Glutamatergic neuron (in vitro differentiated cells): Measurements from ENCODE around the gene NFXL1. TPM values are rescaled to one million over a fixed set of nuclear protein-coding genes. Genes with fewer than 3 reads are reported as not detected.
"Not testable (repeated sequence)": the region's sequence is repeated elsewhere in the genome, so short reads cannot be mapped to it uniquely, and the experiment has no call there.

Experiments
- DNase-seq: peaks from one replicate; pipeline ENCODE4 v3.0.0; 2022
- H3K27ac Mint-ChIP-seq: one replicate; pipeline ENCODE4 v1.8.0; 2020; ENCODE audit warnings: mild to moderate bottlenecking, mixed read lengths, inconsistent platforms; ENCODE audit not compliant: unreplicated experiment
- H3K27me3 Mint-ChIP-seq: one replicate; pipeline ENCODE4 v1.8.0; 2020; ENCODE audit warnings: mild to moderate bottlenecking, moderate library complexity, mixed read lengths, inconsistent platforms; ENCODE audit not compliant: unreplicated experiment
- H3K36me3 Mint-ChIP-seq: one replicate; pipeline ENCODE4 v1.8.0; 2020; ENCODE audit warnings: mild to moderate bottlenecking, mixed read lengths, inconsistent platforms; ENCODE audit not compliant: unreplicated experiment
- H3K4me1 Mint-ChIP-seq: one replicate; pipeline ENCODE4 v1.8.0; 2020; ENCODE audit warnings: mild to moderate bottlenecking, low read depth, mixed read lengths, inconsistent platforms; ENCODE audit not compliant: unreplicated experiment
- H3K4me3 Mint-ChIP-seq: one replicate; pipeline ENCODE4 v1.8.0; 2020; ENCODE audit warnings: mild to moderate bottlenecking, mixed read lengths, inconsistent platforms; ENCODE audit not compliant: unreplicated experiment
- H3K9me3 Mint-ChIP-seq: one replicate; pipeline ENCODE4 v1.8.0; 2020; ENCODE audit warnings: mild to moderate bottlenecking, moderate library complexity, mixed read lengths, inconsistent platforms; ENCODE audit not compliant: unreplicated experiment
- total RNA-seq: library from RNA; stranded (reverse); fragmentation: NEBNext Ultra II Directional; extraction: Animal tissue kit (Norgen Biotek cat#: 25700); gene quantifications from one replicate; pipeline ENCODE4 v1.2.1, GENCODE V29; 2021; ENCODE audit not compliant: unreplicated experiment
- TF ChIP-seq, protein P1 (sequence below): fragments of 200-600 bp; sonication (generic); IDR thresholded peaks from one replicate; pipeline ENCODE4 v1.5.0; 2021; ENCODE audit not compliant: partially characterized antibody, unreplicated experiment

The NFXL1 gene
- total RNA-seq, 1 donor from 2014 or later = 20.2 TPM

DNA sequence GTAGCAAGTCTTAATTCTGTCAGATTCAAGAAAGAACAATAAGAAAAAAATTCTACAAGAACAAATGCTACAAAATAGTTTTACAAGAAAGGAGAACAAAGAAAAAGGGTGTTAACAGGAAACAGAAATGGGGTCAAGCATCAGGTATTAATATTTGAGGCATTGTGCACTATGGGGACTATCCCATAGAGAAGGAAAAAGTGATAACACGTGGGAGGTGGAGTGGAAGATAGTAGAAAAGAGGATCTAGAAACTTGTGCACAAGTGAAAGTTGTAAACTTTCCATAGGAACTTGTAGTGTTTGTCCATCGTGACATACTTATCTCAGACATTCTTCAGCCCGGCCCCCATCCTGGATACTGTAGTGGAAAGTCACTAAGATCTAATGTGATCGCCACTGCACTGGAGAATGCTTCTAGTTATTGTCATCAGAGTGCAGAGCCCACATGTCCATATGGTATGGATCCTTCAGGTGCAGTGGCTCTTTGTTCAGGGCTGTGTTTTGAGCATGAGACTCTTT is 15.4 kb upstream of the NFXL1 start:
- no peak overlapping the region for H3K27ac Mint-ChIP-seq
- H3K9me3 Mint-ChIP-seq = no peaks in the 10 kb centered on the region
- no peaks in the 10 kb centered on the region for H3K36me3 Mint-ChIP-seq
- TF ChIP-seq, protein P1, sequence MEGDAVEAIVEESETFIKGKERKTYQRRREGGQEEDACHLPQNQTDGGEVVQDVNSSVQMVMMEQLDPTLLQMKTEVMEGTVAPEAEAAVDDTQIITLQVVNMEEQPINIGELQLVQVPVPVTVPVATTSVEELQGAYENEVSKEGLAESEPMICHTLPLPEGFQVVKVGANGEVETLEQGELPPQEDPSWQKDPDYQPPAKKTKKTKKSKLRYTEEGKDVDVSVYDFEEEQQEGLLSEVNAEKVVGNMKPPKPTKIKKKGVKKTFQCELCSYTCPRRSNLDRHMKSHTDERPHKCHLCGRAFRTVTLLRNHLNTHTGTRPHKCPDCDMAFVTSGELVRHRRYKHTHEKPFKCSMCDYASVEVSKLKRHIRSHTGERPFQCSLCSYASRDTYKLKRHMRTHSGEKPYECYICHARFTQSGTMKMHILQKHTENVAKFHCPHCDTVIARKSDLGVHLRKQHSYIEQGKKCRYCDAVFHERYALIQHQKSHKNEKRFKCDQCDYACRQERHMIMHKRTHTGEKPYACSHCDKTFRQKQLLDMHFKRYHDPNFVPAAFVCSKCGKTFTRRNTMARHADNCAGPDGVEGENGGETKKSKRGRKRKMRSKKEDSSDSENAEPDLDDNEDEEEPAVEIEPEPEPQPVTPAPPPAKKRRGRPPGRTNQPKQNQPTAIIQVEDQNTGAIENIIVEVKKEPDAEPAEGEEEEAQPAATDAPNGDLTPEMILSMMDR = no peak
- no peak for DNase-seq
- no peak overlapping the region for H3K4me3 Mint-ChIP-seq
- no peaks in the 10 kb centered on the region for H3K27me3 Mint-ChIP-seq
- peaks cover 2% of the 10 kb centered on the region for H3K4me1 Mint-ChIP-seq

DNA sequence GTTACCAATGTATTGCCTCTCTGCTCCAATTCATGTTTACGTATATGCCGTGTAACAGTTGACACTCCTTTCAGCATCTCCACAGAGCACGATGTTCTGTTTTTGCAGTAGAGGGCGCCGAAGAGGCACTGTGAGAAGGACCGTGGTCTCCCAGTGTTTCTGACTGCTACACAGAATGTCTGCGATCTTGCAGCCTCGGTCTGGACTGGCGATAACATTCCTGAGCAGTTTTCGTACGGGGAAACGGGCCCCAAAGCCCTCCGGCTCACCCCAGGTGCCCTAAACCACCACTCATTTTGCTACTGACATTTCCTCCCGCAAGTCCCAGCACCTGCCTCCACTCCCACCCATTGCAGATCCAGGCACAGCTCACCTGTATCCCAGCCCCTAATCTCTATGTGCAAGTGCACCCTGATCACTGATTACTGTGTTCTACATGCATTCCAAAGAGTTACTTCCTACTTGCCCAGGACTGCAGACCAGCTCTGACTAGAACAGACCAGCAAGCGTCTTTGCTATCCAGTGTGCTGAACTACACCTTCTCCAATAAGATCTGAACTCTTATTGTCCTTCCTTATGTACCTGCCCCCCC is 12.4 kb upstream of the NFXL1 start:
- peaks cover 2% of the 10 kb centered on the region for H3K4me1 Mint-ChIP-seq
- H3K27ac Mint-ChIP-seq = no peak overlapping the region
- TF ChIP-seq, protein P1 = peak; percentile 48
- no peaks in the 10 kb centered on the region for H3K9me3 Mint-ChIP-seq
- peak overlapping the region; percentile 35 for H3K4me3 Mint-ChIP-seq
- DNase-seq = peak; percentile 64
- H3K27me3 Mint-ChIP-seq = no peaks in the 10 kb centered on the region
- no peaks in the 10 kb centered on the region for H3K36me3 Mint-ChIP-seq

DNA sequence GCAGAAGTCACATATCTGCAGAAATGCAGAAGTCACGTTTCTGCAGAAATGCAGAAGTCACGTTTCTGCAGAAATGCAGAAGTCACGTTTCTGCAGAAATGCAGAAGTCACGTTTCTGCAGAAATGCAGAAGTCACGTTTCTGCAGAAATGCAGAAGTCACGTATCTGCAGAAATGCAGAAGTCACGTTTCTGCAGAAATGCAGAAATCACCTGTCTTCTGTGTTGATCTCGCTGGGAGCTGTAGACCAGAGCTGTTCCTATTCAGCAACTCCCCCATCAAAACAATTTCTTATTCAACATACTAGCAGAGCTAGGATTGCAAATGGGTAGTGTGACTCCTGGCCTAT is 8.9 kb upstream of the NFXL1 start:
- H3K9me3 Mint-ChIP-seq, DNase-seq, H3K36me3 Mint-ChIP-seq, H3K27me3 Mint-ChIP-seq, H3K4me3 Mint-ChIP-seq, H3K4me1 Mint-ChIP-seq, H3K27ac Mint-ChIP-seq: not testable (repeated sequence)

DNA sequence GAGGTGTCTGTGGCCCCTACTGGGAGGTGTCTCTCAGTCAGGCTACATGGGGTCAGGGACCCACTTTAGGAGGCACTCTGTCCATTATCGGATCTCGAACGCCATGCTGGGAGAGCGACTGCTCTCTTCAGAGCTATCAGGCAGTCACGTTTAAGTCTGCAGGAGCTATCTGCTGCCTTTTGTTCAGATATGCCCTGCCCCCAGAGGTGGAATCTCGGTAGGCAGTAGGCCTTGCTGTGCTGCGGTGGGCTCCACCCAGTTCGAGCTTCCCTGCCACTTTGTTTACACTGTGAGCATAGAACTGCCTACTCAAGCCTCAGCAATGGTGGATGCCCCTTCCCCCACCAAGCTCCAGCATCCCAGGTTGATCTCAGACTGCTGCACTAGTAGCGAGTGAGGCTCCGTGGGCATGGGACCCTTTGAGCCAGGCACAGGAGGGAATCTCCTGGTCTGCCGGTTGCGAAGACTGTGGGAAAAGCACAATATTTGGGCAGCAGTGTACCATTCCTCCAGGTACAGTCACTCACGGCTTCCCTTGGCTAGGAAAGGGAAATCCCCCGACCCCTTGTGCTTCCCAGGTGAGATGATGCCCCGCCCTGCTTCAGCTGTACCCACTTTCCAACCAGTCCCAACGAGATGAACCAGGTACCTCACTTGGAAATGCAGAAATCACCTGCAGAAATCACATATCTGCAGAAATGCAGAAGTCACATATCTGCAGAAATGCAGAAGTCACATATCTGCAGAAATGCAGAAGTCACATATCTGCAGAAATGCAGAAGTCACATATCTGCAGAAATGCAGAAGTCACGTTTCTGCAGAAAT is 8.3 kb upstream of the NFXL1 start:
- H3K9me3 Mint-ChIP-seq, H3K36me3 Mint-ChIP-seq, DNase-seq, H3K27ac Mint-ChIP-seq, H3K4me1 Mint-ChIP-seq, H3K27me3 Mint-ChIP-seq, H3K4me3 Mint-ChIP-seq: not testable (repeated sequence)

DNA sequence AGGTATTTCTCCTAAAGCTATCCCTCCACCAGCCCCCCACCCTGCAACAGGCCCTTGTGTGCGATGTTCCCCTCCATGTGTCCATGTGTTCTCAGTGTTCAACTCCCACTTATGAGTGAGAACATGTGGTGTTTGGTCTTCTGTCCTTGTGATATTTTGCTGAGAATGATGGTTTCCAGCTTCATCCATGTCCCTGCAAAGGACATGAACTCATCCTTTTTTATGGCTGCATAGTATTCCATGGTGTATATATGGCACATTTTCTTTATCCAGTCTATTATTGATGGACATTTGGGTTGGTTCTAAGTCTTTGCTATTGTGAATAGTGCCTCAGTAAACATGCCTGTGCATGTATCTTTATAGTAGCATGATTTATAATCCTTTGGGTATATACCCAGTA is 2.8 kb upstream of the NFXL1 start:
- not testable (repeated sequence) for DNase-seq, H3K36me3 Mint-ChIP-seq, H3K4me3 Mint-ChIP-seq, H3K27ac Mint-ChIP-seq, H3K27me3 Mint-ChIP-seq, H3K4me1 Mint-ChIP-seq, H3K9me3 Mint-ChIP-seq

DNA sequence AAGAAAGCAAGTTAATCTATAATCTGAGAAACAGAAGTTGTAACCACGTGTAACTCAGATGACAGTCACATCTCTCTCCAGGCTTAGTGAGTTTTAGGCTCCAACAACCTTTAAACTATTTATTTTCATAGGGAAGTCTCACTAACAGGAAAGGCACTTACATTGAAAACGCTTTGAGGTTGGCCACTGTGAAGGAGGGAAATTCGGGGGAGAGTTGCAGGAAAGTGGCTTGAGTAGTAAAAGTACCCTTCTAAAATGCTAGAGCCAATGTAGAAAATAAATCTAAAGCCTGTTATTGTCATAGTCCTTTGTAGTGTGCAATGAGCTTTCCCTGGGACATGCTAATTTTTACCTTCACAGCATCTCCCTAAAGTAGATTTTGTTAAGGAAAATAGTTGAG is 995 bp upstream of the NFXL1 start:
- Mint-ChIP-seq H3K4me3 (peak overlapping the region; percentile 96), H3K36me3 (peaks cover 5% of the 10 kb centered on the region), H3K4me1 (peaks cover 8% of the 10 kb centered on the region), H3K27ac (no peak overlapping the region), H3K9me3 (peaks cover 7% of the 10 kb centered on the region), H3K27me3 (peaks cover 5% of the 10 kb centered on the region)
- no peak for DNase-seq
- TF ChIP-seq, protein P1 = no peak
